ENCODE measurements around the gene ZMAT2.
"Not testable (repeated sequence)": the region's sequence is repeated elsewhere in the genome, so short reads cannot be mapped to it uniquely, and the experiment has no call there.

Gene ZMAT2

DNA sequence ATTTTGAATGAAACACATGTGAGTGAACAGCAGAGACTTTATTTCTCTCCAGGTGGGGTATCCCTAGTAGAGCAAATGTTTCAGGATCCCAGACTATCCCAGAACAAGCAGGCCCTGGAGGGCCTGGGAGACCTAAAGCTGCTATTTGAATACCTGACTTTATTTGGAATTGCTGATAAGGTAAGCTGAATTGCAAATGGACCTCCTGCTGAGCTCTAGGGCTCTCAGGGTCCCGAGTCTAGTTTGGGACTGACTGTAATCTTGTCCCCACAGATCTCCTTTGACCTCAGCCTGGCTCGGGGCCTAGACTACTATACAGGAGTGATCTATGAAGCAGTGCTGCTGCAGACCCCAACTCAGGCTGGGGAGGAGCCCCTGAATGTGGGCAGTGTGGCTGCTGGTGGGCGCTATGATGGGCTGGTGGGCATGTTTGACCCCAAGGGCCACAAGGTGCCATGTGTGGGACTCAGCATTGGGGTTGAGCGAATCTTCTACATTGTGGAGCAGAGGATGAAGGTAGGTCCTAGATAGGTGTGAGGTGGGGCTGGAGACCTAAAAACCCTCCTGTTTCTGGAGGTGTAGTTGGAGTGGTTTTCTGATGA, 3.3 kb upstream of the ZMAT2 start:
- no peak for DNase-seq (ENCODE audit: insufficient read length, low spot score)
- FAIRE-seq: no peak
- no peak for TF ChIP-seq PAX5 (IDR thresholded peaks at IDR 0.05; ENCODE audit: insufficient read depth, low read length, severe bottlenecking)
- no peak for TF ChIP-seq POU2F2 (IDR thresholded peaks at IDR 0.05; ENCODE audit: low read depth, low read length)
- TF ChIP-seq TAF1 (IDR thresholded peaks at IDR 0.05; ENCODE audit: low read depth, low read length): no peak
- no peak for TF ChIP-seq POLR2AphosphoS5 (IDR thresholded peaks at IDR 0.05; ENCODE audit: low read depth, low read length)

DNA sequence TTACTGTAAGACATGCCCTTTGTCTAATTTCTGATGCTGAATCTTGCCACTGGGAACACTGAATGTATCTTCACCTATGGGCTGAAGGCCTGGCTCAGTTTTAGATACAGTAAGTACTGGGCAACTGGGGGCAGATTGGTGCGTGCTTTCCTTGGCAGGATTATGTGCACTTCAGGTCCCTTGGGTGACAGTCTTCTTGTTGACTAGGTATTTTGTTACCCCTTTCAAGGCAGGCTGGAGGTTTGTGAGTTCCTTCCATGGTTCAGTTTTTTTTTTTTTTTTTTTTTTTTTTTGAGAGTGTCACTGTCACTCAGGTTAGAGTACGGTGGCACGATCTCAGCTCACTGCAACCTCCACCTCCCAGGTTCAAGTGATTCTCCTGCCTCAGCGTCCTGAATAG, 7.6 kb downstream of the ZMAT2 start:
- no peak for TF ChIP-seq TAF1 (IDR thresholded peaks at IDR 0.05; ENCODE audit: low read depth, low read length)
- TF ChIP-seq POLR2AphosphoS5 (IDR thresholded peaks at IDR 0.05; ENCODE audit: low read depth, low read length): 0 out of 2 replicates have a peak, but pooled peaks have one; percentile 34
- TF ChIP-seq SPI1 (IDR thresholded peaks at IDR 0.05; ENCODE audit: low read depth, low read length): no peak
- DNase-seq (ENCODE audit: insufficient read length, low spot score) (no peak), FAIRE-seq (no peak)

DNA sequence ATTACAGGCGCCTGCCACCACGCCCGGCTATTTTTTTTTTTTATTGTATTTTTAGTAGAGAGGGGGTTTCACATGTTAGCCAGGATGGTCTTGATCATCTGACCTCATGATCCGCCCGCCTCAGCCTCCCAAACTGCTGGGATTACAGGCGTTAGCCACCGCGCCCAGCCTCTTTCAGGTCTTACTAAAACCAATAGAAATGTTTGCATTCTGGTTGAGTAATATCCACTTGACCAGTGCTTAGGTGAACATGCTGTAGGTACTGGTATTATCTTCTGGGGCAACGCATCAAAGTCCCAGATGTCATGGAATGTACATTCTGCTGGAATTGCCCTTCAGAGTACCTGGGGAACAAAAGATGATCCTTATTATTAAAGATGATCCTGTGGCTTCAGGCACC, 8.5 kb downstream of the ZMAT2 start:
- not testable (repeated sequence) for FAIRE-seq; DNase-seq (ENCODE audit: insufficient read length, low spot score)

DNA sequence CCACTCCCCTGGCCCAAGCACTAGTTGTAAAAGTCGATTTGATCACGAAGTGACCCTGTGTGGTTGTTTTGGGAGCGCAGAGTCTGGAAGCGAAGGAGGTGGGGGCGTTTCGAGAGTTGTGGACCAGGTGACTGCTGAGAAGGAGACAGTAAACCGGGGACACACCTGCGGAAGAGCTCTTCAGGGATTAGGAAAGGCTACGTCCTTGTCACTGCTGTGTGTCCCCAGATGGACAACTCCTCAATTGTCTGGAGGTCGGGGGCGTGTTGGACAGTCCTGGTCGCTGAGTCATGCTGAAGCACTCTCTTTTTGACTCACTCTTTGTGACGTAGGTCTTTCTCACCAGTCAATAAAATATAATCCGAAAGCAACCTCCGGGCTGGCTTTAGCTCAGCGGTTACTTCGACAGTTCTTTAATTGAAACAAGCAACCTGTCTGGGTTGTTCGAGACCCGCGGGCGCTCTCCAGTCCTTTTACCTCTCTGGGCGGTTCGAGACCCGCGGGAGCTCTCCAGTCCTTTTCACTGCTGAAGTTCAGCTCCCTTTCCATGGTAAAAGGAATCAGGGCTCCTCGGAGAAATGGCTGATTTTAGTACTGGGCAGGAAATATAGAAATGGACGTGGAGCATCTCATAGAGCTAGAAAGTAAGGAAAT, 10.8 kb downstream of the ZMAT2 start:
- FAIRE-seq (peak; percentile 95), DNase-seq (ENCODE audit: insufficient read length, low spot score) (peak; percentile 39)
- TF ChIP-seq POU2F2 (IDR thresholded peaks at IDR 0.05; ENCODE audit: low read depth, low read length): peak; percentile 65
- TF ChIP-seq SPI1 (IDR thresholded peaks at IDR 0.05; ENCODE audit: low read depth, low read length): no peak
- peak; percentile 48; the same call in 1 of the 2 replicates for TF ChIP-seq TAF1 (IDR thresholded peaks at IDR 0.05; ENCODE audit: low read depth, low read length)
- TF ChIP-seq POLR2A (IDR thresholded peaks at IDR 0.05; ENCODE audit: low read depth, low read length): peak; percentile 75
- TF ChIP-seq PAX5 (IDR thresholded peaks at IDR 0.05; ENCODE audit: insufficient read depth, low read length, severe bottlenecking): peak; percentile 69
- TF ChIP-seq POLR2AphosphoS5 (IDR thresholded peaks at IDR 0.05; ENCODE audit: low read depth, low read length): peak; percentile 54; the same call in 1 of the 2 replicates

DNA sequence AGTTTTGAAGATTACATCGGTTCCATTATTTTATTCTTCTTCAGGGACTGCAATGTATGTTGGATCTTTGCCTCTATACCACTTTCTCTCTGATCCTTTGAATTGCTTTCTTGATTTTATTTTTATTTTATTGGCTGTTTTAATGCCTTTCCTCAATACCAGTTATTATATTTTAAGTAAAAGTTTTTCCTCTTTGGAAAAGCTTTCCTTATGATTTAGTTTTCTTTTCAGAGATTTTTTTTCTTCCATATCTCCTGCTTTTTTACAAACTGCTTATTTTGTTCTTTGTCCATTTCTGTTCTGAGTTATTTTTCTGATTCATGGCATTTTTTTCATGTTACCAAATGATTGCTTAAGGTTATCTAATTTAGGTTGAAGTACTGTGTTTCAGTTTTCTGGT, 11.5 kb downstream of the ZMAT2 start:
- TF ChIP-seq SPI1 (IDR thresholded peaks at IDR 0.05; ENCODE audit: low read depth, low read length): no peak
- no peak for TF ChIP-seq PAX5 (IDR thresholded peaks at IDR 0.05; ENCODE audit: insufficient read depth, low read length, severe bottlenecking)
- TF ChIP-seq TAF1 (IDR thresholded peaks at IDR 0.05; ENCODE audit: low read depth, low read length): no peak
- no peak for TF ChIP-seq POLR2A (IDR thresholded peaks at IDR 0.05; ENCODE audit: low read depth, low read length)
- no peak for TF ChIP-seq POU2F2 (IDR thresholded peaks at IDR 0.05; ENCODE audit: low read depth, low read length)
- TF ChIP-seq POLR2AphosphoS5 (IDR thresholded peaks at IDR 0.05; ENCODE audit: low read depth, low read length): no peak
- no peak for FAIRE-seq
- DNase-seq (ENCODE audit: insufficient read length, low spot score): no peak

DNA sequence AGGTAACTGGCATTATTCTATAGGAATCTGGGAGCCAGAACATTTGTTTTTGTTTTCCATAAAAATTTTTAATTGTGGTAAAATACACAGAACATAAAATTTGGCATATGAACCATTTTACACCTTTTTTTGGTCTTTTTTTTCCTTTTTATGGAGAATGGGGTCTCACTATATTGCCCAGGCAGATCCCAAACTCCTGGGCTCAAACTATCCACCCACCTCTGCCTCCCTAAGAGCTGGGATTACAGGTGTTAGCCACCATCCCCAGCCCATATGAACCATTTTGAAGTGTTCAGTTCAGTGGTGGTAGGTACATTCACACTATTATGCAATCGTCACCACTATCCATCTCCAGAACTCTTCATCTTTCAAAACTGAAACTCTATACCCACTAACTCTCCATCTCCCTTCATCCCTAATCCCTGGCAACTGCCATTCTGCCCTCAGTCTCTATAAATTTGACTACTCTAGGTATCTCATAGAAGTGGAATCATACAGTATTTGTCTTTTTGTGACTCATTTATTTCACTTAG, 13.4 kb downstream of the ZMAT2 start:
- TF ChIP-seq POLR2AphosphoS5 (IDR thresholded peaks at IDR 0.05; ENCODE audit: low read depth, low read length): no peak
- TF ChIP-seq SPI1 (IDR thresholded peaks at IDR 0.05; ENCODE audit: low read depth, low read length): no peak
- TF ChIP-seq TAF1 (IDR thresholded peaks at IDR 0.05; ENCODE audit: low read depth, low read length): no peak
- TF ChIP-seq PAX5 (IDR thresholded peaks at IDR 0.05; ENCODE audit: insufficient read depth, low read length, severe bottlenecking): no peak
- no peak for TF ChIP-seq POLR2A (IDR thresholded peaks at IDR 0.05; ENCODE audit: low read depth, low read length)
- TF ChIP-seq POU2F2 (IDR thresholded peaks at IDR 0.05; ENCODE audit: low read depth, low read length): no peak
- no peak for DNase-seq (ENCODE audit: insufficient read length, low spot score)
- no peak for FAIRE-seq

DNA sequence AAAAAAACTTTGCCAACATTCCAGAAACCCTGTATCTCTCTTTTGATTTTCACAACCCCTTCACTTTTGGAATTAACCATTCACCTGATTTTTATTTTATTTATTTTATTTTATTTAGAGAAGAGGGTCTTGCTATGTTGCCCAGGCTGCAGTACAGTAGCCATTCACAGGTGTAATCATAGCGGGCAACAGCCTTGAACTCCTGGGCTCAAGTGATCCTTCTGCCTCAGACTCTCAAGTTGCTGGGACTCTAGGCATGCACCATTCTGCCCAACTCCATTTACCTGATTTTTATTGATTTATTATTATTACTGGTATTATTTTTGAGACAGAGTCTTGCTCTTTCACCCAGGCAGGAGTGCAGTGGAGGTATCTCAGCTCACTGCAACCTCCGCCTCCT, 16.0 kb downstream of the ZMAT2 start:
- FAIRE-seq; DNase-seq (ENCODE audit: insufficient read length, low spot score): not testable (repeated sequence)

DNA sequence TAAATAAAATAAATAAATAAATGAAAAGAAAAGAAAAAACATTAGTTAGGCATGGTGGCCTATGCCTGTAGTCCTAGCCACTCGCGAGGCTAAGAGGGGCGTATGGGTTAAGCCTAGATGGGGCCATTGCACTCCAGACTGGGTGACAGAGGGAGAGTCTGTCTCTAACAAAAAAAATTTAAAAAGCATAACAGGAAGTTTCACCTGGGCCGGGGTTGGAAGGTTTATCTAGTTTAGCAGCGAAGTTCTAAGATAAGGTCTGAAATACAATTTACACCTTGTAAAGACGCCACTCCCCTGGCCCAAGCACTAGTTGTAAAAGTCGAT, 18.0 kb downstream of the ZMAT2 start:
- FAIRE-seq (no peak), DNase-seq (ENCODE audit: insufficient read length, low spot score) (no peak)
- no peak for TF ChIP-seq SPI1 (IDR thresholded peaks at IDR 0.05; ENCODE audit: low read depth, low read length)
- no peak for TF ChIP-seq PAX5 (IDR thresholded peaks at IDR 0.05; ENCODE audit: insufficient read depth, low read length, severe bottlenecking)
- TF ChIP-seq POU2F2 (IDR thresholded peaks at IDR 0.05; ENCODE audit: low read depth, low read length): no peak

DNA sequence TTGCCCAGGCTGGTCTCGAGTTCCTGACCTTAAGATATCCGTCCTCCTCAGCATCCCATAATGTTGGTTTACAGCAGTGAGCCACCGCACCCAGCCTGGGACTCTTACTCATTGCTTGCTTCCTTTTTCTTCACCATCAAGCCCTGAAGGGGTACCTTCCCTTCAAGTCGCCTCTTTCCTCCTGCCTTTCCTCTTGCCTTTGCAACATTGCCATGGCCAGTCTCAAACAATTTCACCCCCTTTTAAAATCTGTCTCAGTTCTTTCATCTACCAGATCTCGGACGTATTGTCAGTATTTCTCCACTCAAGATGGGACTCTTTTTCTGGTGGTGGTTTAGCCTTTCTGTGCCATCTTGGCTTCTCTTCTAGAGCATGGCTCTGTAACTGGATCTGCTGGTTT, 20.5 kb downstream of the ZMAT2 start:
- not testable (repeated sequence) for DNase-seq (ENCODE audit: insufficient read length, low spot score); FAIRE-seq

DNA sequence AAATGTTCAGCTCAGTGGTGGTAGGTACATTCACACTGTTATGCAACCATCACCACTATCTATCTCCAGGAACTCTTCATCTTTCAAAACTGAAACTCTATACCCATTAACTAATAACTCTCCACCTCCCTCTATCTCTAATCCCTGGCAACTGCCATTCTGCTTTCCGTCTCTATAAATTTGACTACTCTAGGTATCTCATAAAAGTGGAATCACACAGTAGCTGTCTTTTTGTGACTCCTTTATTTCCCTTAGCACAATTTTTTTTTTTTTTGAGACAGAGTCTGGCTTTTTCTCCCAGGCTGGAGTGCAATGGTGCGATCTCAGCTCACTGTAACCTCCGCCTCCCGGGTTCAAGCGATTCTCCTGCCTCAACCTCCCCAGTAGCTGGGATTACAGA, 21.1 kb downstream of the ZMAT2 start:
- DNase-seq (ENCODE audit: insufficient read length, low spot score); FAIRE-seq: not testable (repeated sequence)

DNA sequence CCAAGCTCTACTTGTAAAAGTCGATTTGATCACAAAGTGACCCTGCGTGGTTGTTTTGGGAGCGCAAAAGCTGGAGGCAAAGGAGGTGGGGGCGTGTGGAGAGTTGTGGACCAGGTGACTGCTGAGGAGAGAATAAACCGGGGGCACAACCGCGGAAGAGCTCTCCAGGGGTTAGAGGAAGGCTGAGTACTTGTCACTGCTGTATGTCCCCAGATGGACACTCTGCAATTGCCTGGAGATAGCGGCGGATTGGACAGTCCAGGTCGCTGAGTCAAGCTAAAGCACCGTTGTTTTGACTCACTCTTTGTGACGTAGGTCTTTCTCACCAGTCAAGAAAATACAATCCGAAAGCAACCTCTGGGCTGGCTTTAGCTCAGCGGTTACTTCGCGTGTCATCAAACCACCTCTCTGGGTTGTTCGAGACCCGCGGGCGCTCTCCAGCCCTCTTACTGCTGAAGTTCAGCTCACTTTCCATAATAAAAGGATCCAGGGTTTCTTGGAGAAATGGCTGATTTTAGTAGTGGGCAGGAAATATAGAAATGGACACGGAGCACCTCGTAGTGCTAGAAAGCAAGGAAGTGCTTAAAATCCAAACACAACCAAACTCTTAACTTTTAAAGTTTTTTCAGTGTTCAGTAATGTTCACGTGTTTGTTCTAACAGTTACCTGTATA, 25.7 kb downstream of the ZMAT2 start:
- TF ChIP-seq PAX5 (IDR thresholded peaks at IDR 0.05; ENCODE audit: insufficient read depth, low read length, severe bottlenecking) (no peak), POLR2A (IDR thresholded peaks at IDR 0.05; ENCODE audit: low read depth, low read length) (no peak), TAF1 (IDR thresholded peaks at IDR 0.05; ENCODE audit: low read depth, low read length) (no peak), POU2F2 (IDR thresholded peaks at IDR 0.05; ENCODE audit: low read depth, low read length) (no peak), SPI1 (IDR thresholded peaks at IDR 0.05; ENCODE audit: low read depth, low read length) (no peak), POLR2AphosphoS5 (IDR thresholded peaks at IDR 0.05; ENCODE audit: low read depth, low read length) (no peak)
- FAIRE-seq: peak; percentile 84
- peak; percentile 19 for DNase-seq (ENCODE audit: insufficient read length, low spot score)
